Measurements from ENCODE around the gene MAP3K15. TPM values are rescaled to one million over a fixed set of nuclear protein-coding genes. Genes with fewer than 3 reads are reported as not detected.

The MAP3K15 gene
- total RNA-seq, 1 donor: under 0.01 TPM

GRCh38 chrX:19361701-19362100 lies 153.6 kb downstream of the MAP3K15 start:
- H3K4me3 ChIP-seq (ENCODE audit: low read depth, low read length): no peak overlapping the region
- no peak for DNase-seq (ENCODE audit: low read depth)
- TF ChIP-seq CTCF (IDR thresholded peaks at IDR 0.05; ENCODE audit: insufficient read depth, low read depth, low read length): no peak

DNA sequence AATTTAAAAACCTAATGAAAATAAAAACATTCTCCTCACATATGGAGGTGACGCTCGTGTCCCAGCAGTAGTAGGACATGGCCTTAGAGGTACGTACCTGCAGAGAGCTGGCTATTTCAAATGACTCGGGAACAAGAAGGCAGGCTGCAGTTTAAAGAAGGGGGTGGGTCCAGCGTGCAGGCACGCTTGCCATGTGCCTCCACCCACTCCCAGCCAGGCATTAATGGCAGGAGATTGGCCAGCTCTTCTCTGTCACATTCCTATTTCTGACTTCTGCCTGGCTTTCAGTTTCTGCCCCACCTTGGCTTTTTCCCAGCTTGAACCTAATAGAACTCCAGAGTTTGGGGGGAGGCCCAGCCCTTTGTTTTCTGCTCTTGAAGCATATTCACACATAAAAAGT lies 154.4 kb downstream of the MAP3K15 start:
- no peak for TF ChIP-seq CTCF (IDR thresholded peaks at IDR 0.05; ENCODE audit: insufficient read depth, low read depth, low read length)
- DNase-seq (ENCODE audit: low read depth): no peak

GRCh38 chrX:19358521-19358920 lies 156.8 kb downstream of the MAP3K15 start:
- TF ChIP-seq CTCF (IDR thresholded peaks at IDR 0.05; ENCODE audit: insufficient read depth, low read depth, low read length): no peak

More for the DNA sequence above, 154.4 kb downstream of the MAP3K15 start:
- H3K4me3 ChIP-seq (ENCODE audit: low read depth, low read length): no peak overlapping the region

GRCh38 chrX:19354625-19355024 lies 160.7 kb downstream of the MAP3K15 start:
- no peak for DNase-seq (ENCODE audit: low read depth)
- no peak for TF ChIP-seq CTCF (IDR thresholded peaks at IDR 0.05; ENCODE audit: insufficient read depth, low read depth, low read length)
- H3K4me3 ChIP-seq (ENCODE audit: low read depth, low read length): no peak overlapping the region

More at GRCh38 chrX:19358521-19358920, 156.8 kb downstream of the MAP3K15 start:
- no peak overlapping the region for H3K4me3 ChIP-seq (ENCODE audit: low read depth, low read length)
- no peak for DNase-seq (ENCODE audit: low read depth)

DNA sequence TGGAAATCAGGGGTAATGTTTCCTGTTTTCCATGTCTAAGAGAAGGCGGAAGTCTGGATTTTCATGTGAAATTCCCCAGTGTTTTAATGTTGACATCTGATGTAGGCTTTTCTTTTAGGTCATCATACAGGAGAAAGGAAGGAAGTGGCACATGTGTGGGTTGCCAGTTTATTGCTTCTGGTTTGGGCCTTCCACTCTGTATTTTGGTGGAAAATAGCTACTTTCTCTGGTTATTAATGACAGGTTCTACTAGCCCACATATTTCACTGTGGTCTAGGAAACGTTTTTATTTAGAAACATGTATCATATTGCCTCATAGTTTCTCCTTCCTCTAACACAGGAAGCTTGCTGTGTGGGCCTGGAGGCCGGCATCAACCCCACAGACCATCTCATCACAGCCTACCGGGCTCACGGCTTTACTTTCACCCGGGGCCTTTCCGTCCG lies 164.3 kb downstream of the MAP3K15 start:
- TF ChIP-seq CTCF (IDR thresholded peaks at IDR 0.05; ENCODE audit: insufficient read depth, low read depth, low read length): no peak
- no peak overlapping the region for H3K4me3 ChIP-seq (ENCODE audit: low read depth, low read length)
- DNase-seq (ENCODE audit: low read depth): no peak

DNA sequence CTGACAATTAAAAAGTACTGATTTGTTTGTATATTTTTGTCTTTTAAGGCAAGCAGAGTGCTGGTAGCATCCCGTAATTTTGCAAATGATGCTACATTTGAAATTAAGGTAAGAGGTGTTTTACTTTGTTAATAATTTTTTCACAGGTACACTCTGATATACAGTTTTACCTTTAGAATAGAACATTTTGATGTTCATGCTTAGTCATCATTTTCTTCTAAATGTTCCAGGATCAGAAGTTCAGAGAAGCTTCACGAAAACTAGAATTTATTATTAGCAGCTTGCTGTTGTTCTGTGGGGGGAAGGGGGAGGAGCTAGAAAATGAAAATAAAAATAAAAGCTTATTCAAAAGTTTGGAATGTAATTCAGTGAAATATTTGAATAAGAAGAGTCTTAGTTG lies 166.0 kb downstream of the MAP3K15 start:
- no peak for TF ChIP-seq CTCF (IDR thresholded peaks at IDR 0.05; ENCODE audit: insufficient read depth, low read depth, low read length)
- DNase-seq (ENCODE audit: low read depth): no peak
- H3K4me3 ChIP-seq (ENCODE audit: low read depth, low read length): no peak overlapping the region

DNA sequence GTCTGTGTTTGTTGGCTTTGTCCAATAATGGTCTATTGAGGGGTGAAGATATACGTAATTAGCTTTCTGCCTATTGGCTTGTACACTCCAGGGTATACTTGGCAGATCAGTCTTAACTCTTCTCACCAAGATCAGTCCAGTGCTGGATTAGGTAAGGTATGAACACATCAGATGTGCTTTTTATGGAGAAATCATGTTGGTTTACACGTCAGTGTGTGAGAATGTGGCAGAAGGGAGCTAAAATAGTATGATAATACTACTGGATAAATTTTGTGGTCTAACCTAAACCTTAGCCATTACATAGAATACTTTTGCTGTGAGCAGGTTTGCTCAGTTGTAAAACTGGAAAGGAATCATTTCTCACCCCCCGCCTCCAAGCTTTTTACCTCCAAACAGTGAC lies 167.4 kb downstream of the MAP3K15 start:
- DNase-seq (ENCODE audit: low read depth): no peak
- H3K4me3 ChIP-seq (ENCODE audit: low read depth, low read length): no peak overlapping the region
- no peak for TF ChIP-seq CTCF (IDR thresholded peaks at IDR 0.05; ENCODE audit: insufficient read depth, low read depth, low read length)

All from fibroblast of villous mesenchyme (primary cell).